Stimulated activated CD8-positive, alpha-beta memory T cell treated with anti-CD3 and anti-CD28 coated beads, Interleukin-15, amount 100 ng/mL, for 24 hours (primary cell): ENCODE results near the gene IDH1.
"Not testable (repeated sequence)": the region's sequence is repeated elsewhere in the genome, so short reads cannot be mapped to it uniquely, and the experiment has no call there.

ENCODE experiments used
- DNase-seq: peaks from one replicate; pipeline ENCODE4 v3.0.0-alpha.2; 2020; ENCODE audit warnings: low read depth

IDH1 gene

GRCh38 chr2:208256849-208257813 lies 2.3 kb upstream of the IDH1 start:
- not testable (repeated sequence) for DNase-seq

GRCh38 chr2:208256192-208256782 lies 1.4 kb upstream of the IDH1 start:
- DNase-seq, result no peak

GRCh38 chr2:208255557-208256106 lies 761 bp upstream of the IDH1 start:
- no peak for DNase-seq

GRCh38 chr2:208254118-208254870 lies 577 bp downstream of the IDH1 start:
- peak; percentile 57 for DNase-seq

GRCh38 chr2:208253600-208254117 lies 1.2 kb downstream of the IDH1 start:
- no peak for DNase-seq

- no peak for DNase-seq
Observed at GRCh38 chr2:208252716-208253492, 2.0 kb downstream of the IDH1 start.

- no peak for DNase-seq
Observed at GRCh38 chr2:208251098-208251497, 3.8 kb downstream of the IDH1 start.

GRCh38 chr2:208250388-208250787 lies 4.5 kb downstream of the IDH1 start:
- DNase-seq, result no peak

- DNase-seq, result no peak
Observed at GRCh38 chr2:208249296-208249695, 5.6 kb downstream of the IDH1 start.

DNA sequence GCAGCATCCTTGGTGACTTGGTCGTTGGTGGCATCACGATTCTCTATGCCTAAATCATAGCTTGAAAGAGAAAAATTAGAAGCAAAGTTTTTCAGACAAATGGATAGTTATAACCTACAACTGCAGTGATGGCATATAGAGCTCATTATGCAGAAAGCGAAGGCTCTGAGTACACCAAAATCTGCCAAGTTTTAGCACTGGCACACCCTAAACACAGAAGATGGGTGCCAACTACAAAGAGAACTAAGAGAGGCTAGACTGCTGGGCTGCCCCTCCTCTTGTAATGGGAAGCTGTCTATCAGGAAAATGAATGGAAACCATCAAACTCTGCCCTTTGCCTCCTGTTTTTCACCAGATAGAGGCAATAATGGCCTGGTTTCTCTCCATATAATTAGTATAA lies 6.3 kb downstream of the IDH1 start:
- DNase-seq, result no peak

DNA sequence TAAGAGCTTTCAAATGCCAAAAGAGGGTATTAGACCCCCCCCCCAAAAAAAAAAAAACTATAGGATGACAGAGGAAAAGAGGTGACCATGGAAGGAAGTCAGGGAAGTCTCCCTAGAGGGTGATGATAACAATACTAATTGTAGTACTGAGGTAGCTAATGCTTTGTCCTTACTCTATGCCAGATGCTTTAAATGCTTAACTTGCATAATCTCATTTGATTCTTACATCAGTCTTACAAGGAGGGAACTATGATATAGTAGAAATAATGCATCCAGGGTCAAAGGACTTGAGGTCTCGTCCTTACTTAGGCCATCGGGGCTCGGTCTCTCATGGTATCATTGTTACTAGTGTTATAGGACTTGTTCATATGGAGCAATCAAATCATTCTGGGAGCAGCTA lies 9.1 kb downstream of the IDH1 start:
- no peak for DNase-seq

DNA sequence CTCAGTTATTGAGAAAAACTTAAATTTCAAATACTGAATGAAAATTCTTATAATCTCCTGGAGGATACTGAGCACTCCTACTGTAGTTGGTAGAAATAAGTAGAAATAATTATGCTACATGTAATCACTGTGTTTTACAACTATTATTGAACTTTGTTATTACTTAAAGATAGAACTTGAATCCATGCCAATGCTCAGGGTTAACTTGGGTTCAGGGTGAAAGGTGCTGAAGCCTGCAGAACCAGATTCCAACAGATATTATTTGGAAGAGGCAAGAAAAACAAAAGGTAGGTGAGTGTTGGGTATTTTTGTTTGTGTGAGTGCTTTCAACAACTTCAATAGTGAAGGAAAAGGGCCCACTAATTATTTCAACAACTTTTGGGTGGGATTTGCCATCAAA lies 10.4 kb downstream of the IDH1 start:
- no peak for DNase-seq

GRCh38 chr2:208240619-208241209 lies 14.2 kb downstream of the IDH1 start:
- DNase-seq, result no peak

DNA sequence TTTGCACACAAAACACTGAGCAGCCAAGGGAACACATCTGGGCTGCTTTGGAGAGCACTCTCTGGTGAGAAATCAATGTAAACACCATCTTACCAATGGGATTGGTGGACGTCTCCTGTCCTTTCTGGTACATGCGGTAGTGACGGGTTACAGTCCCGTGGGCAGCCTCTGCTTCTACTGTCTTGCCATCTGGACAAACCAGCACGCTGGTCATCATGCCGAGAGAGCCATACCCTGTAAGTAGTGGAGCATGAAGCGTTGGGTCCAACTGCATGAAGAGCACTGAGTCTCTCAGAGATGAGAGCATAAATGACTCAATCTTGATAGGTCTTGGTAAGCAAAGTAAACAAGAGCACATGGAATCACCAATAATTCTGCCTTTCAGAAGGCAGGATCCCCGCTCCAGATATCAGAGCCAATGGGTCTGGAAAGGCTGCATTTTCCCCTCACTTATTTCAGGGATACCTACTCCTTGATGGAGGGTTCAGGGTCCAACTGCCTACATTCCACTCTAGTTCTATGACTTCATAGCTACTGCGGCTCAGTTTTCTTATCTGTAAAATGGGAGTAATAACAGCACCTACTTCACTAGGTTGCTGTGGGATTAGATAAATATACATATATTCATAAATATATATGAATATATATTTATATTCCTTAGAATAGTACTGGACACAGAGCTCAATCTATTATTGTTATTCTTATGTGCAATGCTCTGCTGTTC lies 14.9 kb downstream of the IDH1 start:
- DNase-seq, result no peak

GRCh38 chr2:208235860-208236259 lies 19.0 kb downstream of the IDH1 start:
- DNase-seq, result no peak

DNA sequence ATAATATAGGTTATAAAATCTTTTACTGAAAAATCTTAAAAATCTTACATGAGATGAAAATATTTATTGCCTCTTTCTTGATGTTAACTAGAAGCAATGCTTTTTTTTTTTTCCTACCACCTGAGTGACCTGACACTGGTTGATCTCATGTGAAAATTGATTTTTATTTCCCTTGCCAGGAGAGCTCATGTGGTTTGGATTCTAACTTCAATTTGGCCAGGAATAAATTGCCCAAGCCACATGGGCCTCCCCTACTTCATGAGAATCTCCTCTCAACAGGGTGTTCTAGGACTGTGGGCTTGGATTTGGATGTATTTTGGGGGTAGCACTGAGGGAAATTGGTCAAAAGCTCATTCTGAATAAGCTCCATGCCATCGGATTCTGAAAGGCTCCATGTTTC lies 20.1 kb downstream of the IDH1 start:
- no peak for DNase-seq

DNA sequence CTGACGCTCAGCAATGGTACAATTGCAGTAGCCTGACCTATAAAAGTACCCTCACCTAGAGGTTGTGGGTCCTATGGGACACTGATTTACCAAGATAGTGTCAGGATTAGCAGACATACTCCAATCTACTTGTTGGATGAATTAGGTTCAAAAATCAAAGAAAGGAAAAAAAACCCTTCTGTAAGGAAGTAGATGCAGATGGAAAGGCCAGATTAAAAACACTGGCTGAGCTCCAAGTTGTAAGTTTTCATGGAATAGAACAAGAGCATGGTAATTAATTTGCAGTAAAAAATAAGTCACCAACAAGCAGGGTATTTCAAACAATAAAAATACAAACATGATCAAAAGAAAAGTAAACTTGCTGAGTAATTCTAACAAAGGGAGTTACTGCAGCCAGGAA lies 26.4 kb downstream of the IDH1 start:
- no peak for DNase-seq

- DNase-seq, result no peak
Observed at GRCh38 chr2:208227581-208228232, 27.2 kb downstream of the IDH1 start.

DNA sequence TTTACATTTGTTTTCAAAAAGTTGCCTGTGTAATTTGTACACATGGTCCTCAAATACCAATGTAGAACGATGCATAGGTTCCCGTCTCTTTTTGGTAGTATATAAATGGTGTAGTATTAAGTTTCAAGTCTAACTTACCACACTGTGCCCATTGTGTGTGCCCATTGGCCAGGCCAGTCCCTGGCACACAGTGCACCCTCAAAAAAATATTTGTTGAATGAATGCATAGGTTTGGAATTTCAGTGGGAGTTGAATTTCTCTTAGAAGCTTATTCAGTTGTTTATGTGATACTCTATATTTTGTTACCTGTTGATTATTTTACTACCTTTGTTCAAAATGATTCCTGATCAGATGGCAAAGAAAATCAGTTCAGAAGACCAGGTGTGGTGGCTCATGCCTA lies 30.1 kb downstream of the IDH1 start:
- DNase-seq, result no peak

DNA sequence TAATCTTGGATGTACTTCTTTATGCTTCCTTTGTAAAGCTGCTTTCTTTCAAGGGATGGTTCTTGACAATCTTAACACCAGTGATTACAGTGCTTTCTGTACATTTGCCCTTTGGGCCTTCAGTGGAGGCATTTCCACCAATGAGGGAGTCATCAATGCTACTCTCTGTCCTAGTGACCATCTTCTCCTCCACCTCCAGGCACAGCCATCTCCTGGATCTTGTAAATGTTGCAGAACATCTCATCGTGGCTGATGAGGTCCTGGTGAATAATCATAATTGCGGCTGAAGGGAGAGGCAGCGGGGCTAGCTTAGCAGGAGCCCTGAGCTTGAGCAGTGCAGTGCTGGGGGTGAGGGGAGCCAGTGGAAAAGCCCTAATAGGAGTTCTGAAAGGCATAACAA lies 32.5 kb downstream of the IDH1 start:
- DNase-seq, result no peak
